B cell (primary cell): Measurements from ENCODE around the gene ITSN1. TPM values are rescaled to one million over a fixed set of nuclear protein-coding genes. Genes with fewer than 3 reads are reported as not detected.

Source experiments
- ATAC-seq: fragments of 200-7000 bp; cut with Tn5 transposase; one replicate; pipeline ENCODE4 v1.10.0; 2021; ENCODE audit warnings: low read depth, mild to moderate bottlenecking, moderate number of reproducible peaks, moderate library complexity
- CTCF ChIA-PET: fragments of 350-600 bp; sonication (Branson Sonifier 250); formaldehyde crosslinking; loops from one replicate; lab custom pipeline; 2021; ENCODE audit warnings: antibody characterized with exemption, inconsistent platforms; lab: Charles Lee
- POLR2A ChIA-PET: fragments of 350-600 bp; sonication (Branson Sonifier 250); formaldehyde crosslinking; loops from one replicate; lab custom pipeline; 2021; ENCODE audit warnings: antibody characterized with exemption; lab: Charles Lee
- DNase-seq: peaks from one replicate; pipeline ENCODE4 v3.0.0; 2013
- H2AFZ ChIP-seq: 2 replicates; pipeline ENCODE4 v1.6.1; 2012; ENCODE audit warnings: mild to moderate bottlenecking, low read depth, low read length; ENCODE audit not compliant: insufficient read depth, poor library complexity, severe bottlenecking
- H3K27ac ChIP-seq, 2 donors: 1 replicate in 1 of 2; 2 replicates in 1 of 2; pipeline ENCODE4 v1.5.1; 2012 to 2013; ENCODE audit warnings: low read length in 2 of 2, mild to moderate bottlenecking in 2 of 2, moderate library complexity in 1 of 2
- H3K27me3 ChIP-seq, 4 experiments: fragments of 200-600 bp in 1 of 4; sonication (generic) in 1 of 4; replicated peaks in 1 of 4; 1 replicate in 2 of 4; 2 replicates in 2 of 4; pipeline versions ENCODE4 v1.6.1 to v1.7.0; 2013 to 2016; ENCODE audit warnings: low read length in 3 of 4, mild to moderate bottlenecking in 2 of 4, mixed read lengths in 1 of 4, moderate library complexity in 1 of 4; ENCODE audit not compliant: insufficient read depth in 4 of 4, control insufficient read depth in 3 of 4; ENCODE audit errors: control extremely low read depth in 1 of 4
- H3K36me3 ChIP-seq, 2 experiments: replicated peaks in 1 of 2; 1 replicate in 1 of 2; 2 replicates in 1 of 2; pipeline versions ENCODE4 v1.6.1 to v1.7.1; 2013; ENCODE audit warnings: low read length in 1 of 2; ENCODE audit not compliant: insufficient read depth in 2 of 2, control insufficient read depth in 1 of 2; ENCODE audit errors: control extremely low read depth in 1 of 2, extremely low read depth in 1 of 2
- H3K4me1 ChIP-seq, 2 donors: fragments of 200-600 bp in 1 of 2; sonication (generic) in 1 of 2; 1 replicate in 1 of 2; 2 replicates in 1 of 2; pipeline versions ENCODE4 v1.5.1 to v1.6.1; 2013 to 2017; ENCODE audit warnings: low read length in 2 of 2; ENCODE audit not compliant: control insufficient read depth in 2 of 2, insufficient read depth in 2 of 2
- H3K4me2 ChIP-seq: replicated peaks from 2 replicates; pipeline ENCODE3; 2012; ENCODE audit warnings: mild to moderate bottlenecking, low read depth, low read length; ENCODE audit not compliant: poor library complexity, severe bottlenecking
- H3K4me3 ChIP-seq, 5 experiments: fragments of 200-600 bp in 1 of 5; sonication (generic) in 1 of 5; 1 replicate in 3 of 5; 2 replicates in 2 of 5; pipeline versions ENCODE4 v1.5.1 to v1.7.0; 2011 to 2016; ENCODE audit warnings: low read length in 4 of 5, mild to moderate bottlenecking in 4 of 5, low read depth in 2 of 5, control low read depth in 1 of 5, moderate library complexity in 1 of 5; ENCODE audit not compliant: insufficient read depth in 1 of 5; ENCODE audit errors: control extremely low read depth in 1 of 5, extremely low read depth in 1 of 5
- H3K79me2 ChIP-seq: fragments of 200-600 bp; sonication (generic); one replicate; pipeline ENCODE4 v1.6.0; 2016; ENCODE audit warnings: low read length; ENCODE audit not compliant: control insufficient read depth, insufficient read depth
- H3K9ac ChIP-seq: fragments of 200-600 bp; sonication (generic); 2 replicates; pipeline ENCODE4 v1.6.1; 2017; ENCODE audit warnings: mild to moderate bottlenecking, low read length, moderate library complexity
- H3K9me3 ChIP-seq, 3 donors: one replicate each; pipeline versions ENCODE4 v1.6.1 to v1.7.1; 2013; ENCODE audit warnings: low read length in 2 of 3; ENCODE audit not compliant: control insufficient read depth in 2 of 3, insufficient read depth in 1 of 3; ENCODE audit errors: control extremely low read depth in 1 of 3
- H4K20me1 ChIP-seq: 2 replicates; pipeline ENCODE4 v1.6.0; 2012; ENCODE audit warnings: mild to moderate bottlenecking, low read length; ENCODE audit not compliant: insufficient read depth, control insufficient read depth, poor library complexity, severe bottlenecking
- H3K27ac Mint-ChIP-seq: one replicate; pipeline ENCODE4 v1.8.0; 2021; ENCODE audit warnings: mixed read lengths
- H3K27me3 Mint-ChIP-seq: one replicate; pipeline ENCODE4 v1.8.0; 2021; ENCODE audit warnings: mixed read lengths
- H3K4me1 Mint-ChIP-seq: one replicate; pipeline ENCODE4 v1.8.0; 2021; ENCODE audit warnings: mixed read lengths
- H3K4me3 Mint-ChIP-seq: one replicate; pipeline ENCODE4 v1.8.0; 2021; ENCODE audit warnings: mixed read lengths
- H3K9me3 Mint-ChIP-seq: one replicate; pipeline ENCODE4 v1.8.0; 2022; ENCODE audit warnings: mixed read lengths; ENCODE audit not compliant: insufficient read depth
- EZH2 ChIP-seq: IDR thresholded peaks from 2 replicates; pipeline ENCODE4 v1.6.1; 2012; ENCODE audit warnings: borderline replicate concordance, low read depth, mild to moderate bottlenecking, moderate library complexity, low read length; ENCODE audit not compliant: insufficient read depth, poor library complexity, severe bottlenecking
- WGBS: methylation state at CpG from one replicate; pipeline ENCODE4 v1.1.5; 2013; ENCODE audit warnings: missing lambda C conversion rate; ENCODE audit not compliant: insufficient coverage; 5-methylcytosine and 5-hydroxymethylcytosine counted together
- intact Hi-C: fragments of 100-400 bp; cut with micrococcal nuclease; formaldehyde crosslinking; loops from one replicate; pipeline ENCODE4 v1.10.0; 2022
- polyA plus RNA-seq: library from polyadenylated mRNA; depleted of rRNA; stranded (reverse); fragments of >200 nt; gene quantifications from 2 replicates; pipeline ENCODE4 v1.2.3, GENCODE V29; 2012
- total RNA-seq, 2 donors: library from RNA; stranded (reverse); fragments of 120-200 nt in 1 of 2; gene quantifications; 1 replicate in 1 of 2; 2 replicates in 1 of 2; pipeline versions ENCODE4 v1.2.3 to v1.2.4, GENCODE V29; 2013 to 2022
- TF ChIP-seq, protein P1 (sequence below): fragments of 200-600 bp; IDR thresholded peaks from one replicate; pipeline ENCODE4 v1.8.0; 2022; ENCODE audit warnings: antibody characterized with exemption, mild to moderate bottlenecking

The ITSN1 gene
- total and polyA plus RNA-seq, 2 donors (not counting 1 experiment from before 2014, with no cell fraction given) = 0.31 to 2.4 TPM

DNA sequence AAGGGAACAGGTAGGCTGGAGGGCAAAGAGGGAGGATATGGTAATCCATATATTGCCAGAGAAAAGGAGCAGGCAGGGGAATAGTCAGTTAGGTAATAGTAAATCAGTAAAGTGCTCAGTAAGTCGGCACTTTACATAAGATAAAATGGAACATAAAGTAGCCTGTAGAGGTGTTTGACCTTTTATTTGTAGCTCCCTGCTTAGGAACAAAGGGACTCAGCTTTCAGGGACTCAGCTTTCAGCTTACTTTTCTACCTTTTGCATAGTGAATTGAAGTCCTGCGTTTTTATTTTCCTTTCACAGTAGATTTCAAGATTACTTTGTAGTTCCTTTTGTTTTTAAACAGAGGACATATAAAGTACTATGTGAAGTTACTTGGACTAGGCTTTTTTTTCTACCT lies 87.3 kb downstream of the ITSN1 start:
- intact Hi-C loops = no loop called here
- Histone ChIP-seq H3K9ac (no peak overlapping the region), H3K27ac (no peak overlapping the region), H3K27me3 (no peaks in the 10 kb centered on the region), H3K4me3 (no peak overlapping the region), H3K79me2 (no peaks in the 10 kb centered on the region), H3K36me3 (no peaks in the 10 kb centered on the region), H3K4me1 (no peaks in the 10 kb centered on the region), H3K4me2 (no peak overlapping the region), H3K9me3 (no peaks in the 10 kb centered on the region), H4K20me1 (no peaks in the 10 kb centered on the region), H2AFZ (no peak overlapping the region)
- POLR2A ChIA-PET = no interaction called here
- no peaks in the 10 kb centered on the region for H3K9me3 Mint-ChIP-seq
- no CpG with 5 or more reads among the region's 2 CpGs for WGBS
- CTCF ChIA-PET = no interaction called here
- H3K4me1 Mint-ChIP-seq = no peaks in the 10 kb centered on the region
- peaks cover 3% of the 10 kb centered on the region for H3K27me3 Mint-ChIP-seq
- ATAC-seq (no peak), DNase-seq (no peak)
- H3K27ac Mint-ChIP-seq = no peak overlapping the region
- no peak for TF ChIP-seq EZH2
- TF ChIP-seq, protein P1, sequence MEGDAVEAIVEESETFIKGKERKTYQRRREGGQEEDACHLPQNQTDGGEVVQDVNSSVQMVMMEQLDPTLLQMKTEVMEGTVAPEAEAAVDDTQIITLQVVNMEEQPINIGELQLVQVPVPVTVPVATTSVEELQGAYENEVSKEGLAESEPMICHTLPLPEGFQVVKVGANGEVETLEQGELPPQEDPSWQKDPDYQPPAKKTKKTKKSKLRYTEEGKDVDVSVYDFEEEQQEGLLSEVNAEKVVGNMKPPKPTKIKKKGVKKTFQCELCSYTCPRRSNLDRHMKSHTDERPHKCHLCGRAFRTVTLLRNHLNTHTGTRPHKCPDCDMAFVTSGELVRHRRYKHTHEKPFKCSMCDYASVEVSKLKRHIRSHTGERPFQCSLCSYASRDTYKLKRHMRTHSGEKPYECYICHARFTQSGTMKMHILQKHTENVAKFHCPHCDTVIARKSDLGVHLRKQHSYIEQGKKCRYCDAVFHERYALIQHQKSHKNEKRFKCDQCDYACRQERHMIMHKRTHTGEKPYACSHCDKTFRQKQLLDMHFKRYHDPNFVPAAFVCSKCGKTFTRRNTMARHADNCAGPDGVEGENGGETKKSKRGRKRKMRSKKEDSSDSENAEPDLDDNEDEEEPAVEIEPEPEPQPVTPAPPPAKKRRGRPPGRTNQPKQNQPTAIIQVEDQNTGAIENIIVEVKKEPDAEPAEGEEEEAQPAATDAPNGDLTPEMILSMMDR = no peak
- no peak overlapping the region for H3K4me3 Mint-ChIP-seq

DNA sequence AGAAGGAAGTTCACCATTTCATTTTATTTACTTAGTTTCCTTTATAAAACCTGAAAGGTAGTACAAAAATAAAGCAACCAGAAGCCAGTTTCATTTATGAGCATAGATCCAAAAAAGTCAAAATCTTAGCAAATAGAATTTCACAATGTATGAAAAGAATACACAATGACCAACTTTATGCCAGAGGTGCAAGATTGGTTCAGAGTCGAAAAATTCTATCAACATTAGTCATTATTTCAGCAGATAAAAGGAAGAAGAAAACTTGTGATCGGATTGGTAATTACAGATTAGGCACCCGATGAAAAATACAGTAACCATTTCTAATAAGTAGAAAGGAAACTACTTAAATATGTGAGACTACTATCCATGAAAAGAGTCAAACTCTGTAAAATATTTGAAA lies 89.1 kb downstream of the ITSN1 start:
- Histone ChIP-seq H2AFZ (no peak overlapping the region), H3K9ac (no peak overlapping the region), H3K4me3 (no peak overlapping the region), H3K27me3 (no peaks in the 10 kb centered on the region), H4K20me1 (no peaks in the 10 kb centered on the region), H3K4me1 (no peaks in the 10 kb centered on the region), H3K36me3 (no peaks in the 10 kb centered on the region), H3K79me2 (no peaks in the 10 kb centered on the region), H3K4me2 (no peak overlapping the region), H3K27ac (no peak overlapping the region), H3K9me3 (no peaks in the 10 kb centered on the region)
- intact Hi-C loops = no loop called here
- POLR2A ChIA-PET = no interaction called here
- TF ChIP-seq EZH2 = no peak
- TF ChIP-seq, protein P1 = no peak
- Mint-ChIP-seq H3K27ac (no peak overlapping the region), H3K4me3 (no peak overlapping the region), H3K27me3 (peaks cover 3% of the 10 kb centered on the region), H3K4me1 (no peaks in the 10 kb centered on the region), H3K9me3 (no peaks in the 10 kb centered on the region)
- WGBS = no CpG with 5 or more reads among the region's 3 CpGs
- DNase-seq = no peak
- no peak for ATAC-seq
- CTCF ChIA-PET = no interaction called here
